H1 (cell line): ENCODE results near the gene MACROD2. TPM values are rescaled to one million over a fixed set of nuclear protein-coding genes. Genes with fewer than 3 reads are reported as not detected.

Source experiments
- CTCF ChIA-PET: fragments of 300-600 bp; sonication (Branson Sonifier 250); formaldehyde crosslinking; loops from one replicate; lab custom pipeline; 2021; ENCODE audit not compliant: partially characterized antibody; lab: Charles Lee
- POLR2A ChIA-PET: fragments of 300-600 bp; sonication (Branson Sonifier 250); formaldehyde crosslinking; loops from one replicate; lab custom pipeline; 2021; ENCODE audit warnings: inconsistent platforms; ENCODE audit not compliant: partially characterized antibody; lab: Charles Lee
- DNase-seq, 2 experiments: peaks; one replicate each; pipeline versions ENCODE4 v3.0.0 to v3.0.0-alpha.2; 2010 to 2022; ENCODE audit warnings: low spot score in 2 of 2, low read depth in 1 of 2, mixed read lengths in 1 of 2
- FAIRE-seq: peaks from 2 replicates; lab custom pipeline; 2011; peaks lifted over from hg19 to GRCh38; lab: Jason Lieb, UNC
- H2AFZ ChIP-seq: 2 replicates; pipeline ENCODE4 v1.8.1; 2012; ENCODE audit warnings: low read length, inconsistent platforms
- H2AK5ac ChIP-seq: 2 replicates; pipeline ENCODE4 v1.6.1; 2013; ENCODE audit warnings: low read depth, low read length
- H2BK120ac ChIP-seq: replicated peaks from 2 replicates; pipeline ENCODE3; 2013; ENCODE audit warnings: low read depth, low read length, inconsistent platforms
- H2BK12ac ChIP-seq: 2 replicates; pipeline ENCODE4 v1.6.1; 2013; ENCODE audit warnings: low read depth, low read length
- H2BK15ac ChIP-seq: 2 replicates; pipeline ENCODE4 v1.6.1; 2013; ENCODE audit warnings: low read length
- H2BK20ac ChIP-seq: 2 replicates; pipeline ENCODE4 v1.6.1; 2013; ENCODE audit warnings: low read length
- H2BK5ac ChIP-seq: 2 replicates; pipeline ENCODE4 v1.6.1; 2013; ENCODE audit warnings: low read depth, low read length
- H3K14ac ChIP-seq: 2 replicates; pipeline ENCODE4 v1.6.1; 2013; ENCODE audit warnings: inconsistent platforms; ENCODE audit not compliant: insufficient read length
- H3K18ac ChIP-seq: 2 replicates; pipeline ENCODE4 v1.6.1; 2013; ENCODE audit warnings: low read length; ENCODE audit errors: extremely low read depth
- H3K23ac ChIP-seq: 2 replicates; pipeline ENCODE4 v1.6.1; 2013; ENCODE audit warnings: inconsistent platforms; ENCODE audit not compliant: insufficient read length
- H3K23me2 ChIP-seq: 2 replicates; pipeline ENCODE4 v1.6.1; 2013; ENCODE audit warnings: low read depth, low read length
- H3K27ac ChIP-seq: 2 replicates; pipeline ENCODE4 v1.6.1; 2011; ENCODE audit warnings: low read depth, low read length, inconsistent platforms
- H3K27me3 ChIP-seq, 4 experiments: replicated peaks in 1 of 4; 1 replicate in 1 of 4; 2 replicates in 3 of 4; pipeline versions ENCODE4 v1.6.1 to v1.8.1; 2011 to 2013; ENCODE audit warnings: low read length in 3 of 4, mild to moderate bottlenecking in 3 of 4, inconsistent platforms in 2 of 4, mixed read lengths in 2 of 4, moderate library complexity in 1 of 4; ENCODE audit not compliant: control insufficient read depth in 3 of 4, insufficient read depth in 3 of 4; ENCODE audit errors: extremely low read depth in 1 of 4
- H3K36me3 ChIP-seq, 4 experiments: 2 replicates each; pipeline versions ENCODE4 v1.6.1 to v1.8.1; 2011 to 2013; ENCODE audit warnings: mild to moderate bottlenecking in 4 of 4, low read length in 3 of 4, moderate library complexity in 2 of 4, control low read depth in 1 of 4, inconsistent platforms in 1 of 4; ENCODE audit not compliant: insufficient read depth in 4 of 4, control insufficient read depth in 2 of 4
- H3K4ac ChIP-seq: replicated peaks from 2 replicates; pipeline ENCODE3; 2013; ENCODE audit warnings: low read length, low read depth, mixed read lengths, inconsistent platforms; ENCODE audit not compliant: insufficient read length
- H3K4me1 ChIP-seq, 4 experiments: replicated peaks in 1 of 4; 1 replicate in 1 of 4; 2 replicates in 3 of 4; pipeline versions ENCODE4 v1.6.1 to v1.8.1; 2011 to 2013; ENCODE audit warnings: low read length in 3 of 4, inconsistent platforms in 2 of 4, mixed read lengths in 1 of 4; ENCODE audit not compliant: insufficient read depth in 4 of 4, control insufficient read depth in 3 of 4
- H3K4me2 ChIP-seq, 2 experiments: 2 replicates each; pipeline versions ENCODE4 v1.6.1 to v1.8.1; 2011 to 2013; ENCODE audit warnings: low read depth in 2 of 2, low read length in 2 of 2, control low read depth in 1 of 2, inconsistent platforms in 1 of 2, mild to moderate bottlenecking in 1 of 2; ENCODE audit not compliant: insufficient read depth in 1 of 2
- H3K4me3 ChIP-seq, 4 experiments: fragments of 200-600, 300-600 bp in 1 of 4; sonication (generic), shearing (Covaris generic), sonication (Bioruptor Twin) in 1 of 4; 2 replicates each; pipeline versions ENCODE4 v1.5.1 to v1.8.1; 2011 to 2016; ENCODE audit warnings: low read length in 4 of 4, low read depth in 3 of 4, control low read depth in 2 of 4, inconsistent platforms in 2 of 4, mild to moderate bottlenecking in 2 of 4, mixed read lengths in 1 of 4, moderate library complexity in 1 of 4; ENCODE audit not compliant: insufficient read depth in 2 of 4; ENCODE audit errors: extremely low read depth in 1 of 4
- H3K56ac ChIP-seq: replicated peaks from 2 replicates; pipeline ENCODE3; 2013; ENCODE audit warnings: low read depth, mild to moderate bottlenecking, mixed read lengths, low read length, inconsistent platforms; ENCODE audit not compliant: insufficient read length
- H3K79me1 ChIP-seq: 2 replicates; pipeline ENCODE4 v1.6.1; 2013; ENCODE audit warnings: low read depth, low read length, control low read depth
- H3K79me2 ChIP-seq, 2 experiments: 2 replicates each; pipeline versions ENCODE4 v1.6.1 to v1.8.1; 2012 to 2013; ENCODE audit warnings: low read length in 2 of 2, mild to moderate bottlenecking in 2 of 2, inconsistent platforms in 1 of 2; ENCODE audit not compliant: insufficient read depth in 2 of 2, control insufficient read depth in 1 of 2
- H3K9ac ChIP-seq, 4 experiments: replicated peaks in 1 of 4; 1 replicate in 1 of 4; 2 replicates in 3 of 4; pipeline versions ENCODE4 v1.6.1 to v1.8.1; 2011 to 2013; ENCODE audit warnings: low read depth in 3 of 4, low read length in 3 of 4, control low read depth in 2 of 4, mild to moderate bottlenecking in 2 of 4, moderate library complexity in 2 of 4, inconsistent platforms in 1 of 4; ENCODE audit errors: extremely low read depth in 1 of 4
- H3K9me3 ChIP-seq, 2 experiments: 2 replicates each; pipeline versions ENCODE4 v1.6.1 to v1.8.1; 2012 to 2013; ENCODE audit warnings: mild to moderate bottlenecking in 2 of 2, moderate library complexity in 2 of 2, control low read depth in 1 of 2, inconsistent platforms in 1 of 2, low read depth in 1 of 2, low read length in 1 of 2, mixed read lengths in 1 of 2; ENCODE audit not compliant: insufficient read depth in 2 of 2
- H4K20me1 ChIP-seq, 2 experiments: replicated peaks in 1 of 2; 2 replicates each; pipeline versions ENCODE3 to v1.8.1; 2011 to 2013; ENCODE audit warnings: inconsistent platforms in 2 of 2, low read length in 2 of 2, mild to moderate bottlenecking in 1 of 2; ENCODE audit not compliant: insufficient read depth in 2 of 2, control insufficient read depth in 1 of 2
- H4K5ac ChIP-seq: 2 replicates; pipeline ENCODE4 v1.6.1; 2013; ENCODE audit warnings: low read length, low read depth, mixed read lengths, inconsistent platforms; ENCODE audit not compliant: insufficient read length
- H4K8ac ChIP-seq: 2 replicates; pipeline ENCODE4 v1.8.0; 2013; ENCODE audit warnings: mild to moderate bottlenecking, moderate library complexity, low read length, inconsistent platforms; ENCODE audit not compliant: insufficient read depth; ENCODE audit errors: extremely low read depth
- H4K91ac ChIP-seq: replicated peaks from 2 replicates; pipeline ENCODE3; 2013; ENCODE audit warnings: low read length, mixed read lengths, inconsistent platforms; ENCODE audit not compliant: insufficient read length
- NANOG ChIP-seq: IDR thresholded peaks from 2 replicates; pipeline ENCODE4 v1.6.1; 2011; ENCODE audit warnings: low read length, low read depth, mild to moderate bottlenecking, inconsistent platforms; ENCODE audit not compliant: insufficient read depth, poor library complexity, severe bottlenecking
- SAP30 ChIP-seq: fragments of 300-600 bp; sonication (generic); IDR thresholded peaks from 2 replicates; pipeline ENCODE4 v1.7.1; 2012; ENCODE audit warnings: low read length, moderate library complexity, mild to moderate bottlenecking, inconsistent platforms; ENCODE audit not compliant: insufficient read depth, insufficient replicate concordance
- TBP ChIP-seq: IDR thresholded peaks from 2 replicates; pipeline ENCODE4 v1.6.1; 2011; ENCODE audit warnings: low read depth, low read length, improper control_type of control experiment
- WGBS, 2 experiments: shearing (Covaris generic) in 1 of 2; methylation state at CpG; one replicate each; pipeline versions ENCODE4 v1.1.6 to v1.1.7; 2013 to 2015; ENCODE audit warnings: low lambda C conversion rate in 2 of 2, mixed read lengths in 2 of 2, inconsistent platforms in 1 of 2, low coverage in 1 of 2, missing lambda C conversion rate in 1 of 2; ENCODE audit not compliant: insufficient replicate concordance in 2 of 2, insufficient coverage in 1 of 2, insufficient read length in 1 of 2; ENCODE audit errors: extremely low coverage in 1 of 2, missing lambda C conversion rate in 1 of 2; 5-methylcytosine and 5-hydroxymethylcytosine counted together
- polyA plus RNA-seq, 7 experiments: library from polyadenylated mRNA; depleted of rRNA in 3 of 7; stranded (reverse) in 5 of 7; unstranded in 2 of 7; fragments of >200 nt in 5 of 7; fragments of 200-250 nt in 2 of 7; gene quantifications; 1 replicate in 5 of 7; 2 replicates in 1 of 7; 4 replicates in 1 of 7; pipeline versions ENCODE4 v1.2.1 to v1.2.3, GENCODE V29; 2011 to 2013; ENCODE audit warnings: missing spikeins in 2 of 7, mixed read lengths in 2 of 7
- total RNA-seq: library from RNA; stranded (reverse); fragmentation: NEBNext Ultra II Directional; extraction: Animal tissue kit (Norgen Biotek cat#: 25700); gene quantifications from 2 replicates; pipeline ENCODE4 v1.2.1, GENCODE V29; 2021

MACROD2 gene
- total and polyA plus RNA-seq, 2 of the 8 experiments (the other 6 are each of a cell fraction or from before 2014, with no cell fraction given), result 0.70 to 3.9 TPM

GRCh38 chr20:15033891-15034290, 1038.6 kb downstream of the MACROD2 start:
- Histone ChIP-seq H3K4ac (no peak overlapping the region), H3K27ac (no peak overlapping the region), H3K27me3 (no peaks in the 10 kb centered on the region), H4K5ac (no peak overlapping the region), H3K56ac (no peak overlapping the region), H3K79me2 (no peaks in the 10 kb centered on the region), H2AK5ac (no peak overlapping the region), H3K79me1 (no peaks in the 10 kb centered on the region), H2BK5ac (no peak overlapping the region), H4K20me1 (no peaks in the 10 kb centered on the region)
- TF ChIP-seq TBP (no peak), NANOG (no peak), SAP30 (no peak)
- TF ChIP-seq, all 59 proteins: peak for 0
- Histone ChIP-seq H3K23me2 (no peaks in the 10 kb centered on the region), H3K9ac (no peak overlapping the region), H2BK20ac (no peak overlapping the region), H3K18ac (no peak overlapping the region), H3K4me1 (no peaks in the 10 kb centered on the region), H3K4me3 (no peak overlapping the region), H2BK120ac (no peak overlapping the region), H2AFZ (no peak overlapping the region), H3K14ac (no peak overlapping the region), H4K8ac (no peak overlapping the region), H2BK12ac (no peak overlapping the region), H3K36me3 (no peaks in the 10 kb centered on the region), H3K23ac (no peak overlapping the region), H4K91ac (no peak overlapping the region), H3K4me2 (no peak overlapping the region), H2BK15ac (no peak overlapping the region), H3K9me3 (no peaks in the 10 kb centered on the region)
- ChIA-PET POLR2A (no interaction called here), CTCF (no interaction called here)
- no peak for FAIRE-seq
- no peak for DNase-seq
- 83% methylated on average over 8 of the region's 8 CpGs; no CpG with 5 or more reads in 1 of the 2 experiments for WGBS, 2 experiments
